ENCODE data around the gene SAMD14. TPM values are rescaled to one million over a fixed set of nuclear protein-coding genes. Genes with fewer than 3 reads are reported as not detected.
A peak's percentile ranks its signal among the peaks of the same experiment; 100 is the strongest.

The SAMD14 gene
- total and polyA plus RNA-seq, 2 of the 4 experiments (the other 2 are of a cell fraction): 1.4 to 6.2 TPM

- Histone ChIP-seq H2AFZ (replicated peaks; ENCODE audit: low read length, poor library complexity) (peak overlapping the region; percentile 73), H4K20me1 (ENCODE audit: insufficient read depth, low read length) (no peaks in the 10 kb centered on the region), H3K14ac (replicated peaks; ENCODE audit: low read depth, low read length) (no peak overlapping the region), H3K4me3 (ENCODE audit: insufficient read depth, low read depth, low read length) (no peak overlapping the region), H2BK20ac (ENCODE audit: low read depth, low read length) (no peak overlapping the region), H4K8ac (ENCODE audit: low read depth in 2 of 2, low read length in 2 of 2) (no peak overlapping the region; a peak in 1 of 4 replicates), H3K27ac (ENCODE audit: insufficient read depth, low read length) (no peak overlapping the region), H3K9me3 (ENCODE audit: control insufficient read depth, insufficient read depth, low read length) (no peaks in the 10 kb centered on the region), H3K36me3 (ENCODE audit: control insufficient read depth, insufficient read depth, low read length) (peaks cover 15% of the 10 kb centered on the region; the same call in 1 of the 2 replicates), H3K4ac (ENCODE audit: low read depth, low read length) (no peak overlapping the region), H2AK5ac (ENCODE audit: low read depth, low read length) (no peak overlapping the region), H3K79me1 (ENCODE audit: low read depth in 1 of 2, low read length in 2 of 2) (no peaks in the 10 kb centered on the region), H3K56ac (ENCODE audit: extremely low read depth, insufficient read depth, low read length) (no peak overlapping the region), H4K5ac (ENCODE audit: low read depth, low read length) (no peak overlapping the region), H3K9me1 (ENCODE audit: insufficient read depth, low read length) (peaks cover 3% of the 10 kb centered on the region; the same call in 1 of the 2 replicates), H2AK9ac (replicated peaks; ENCODE audit: low read depth, low read length, poor library complexity) (peak overlapping the region; percentile 18), H2BK15ac (ENCODE audit: low read depth, low read length) (no peak overlapping the region), H3K27me3 (ENCODE audit: control insufficient read depth, insufficient read depth, low read length) (no peaks in the 10 kb centered on the region), H3K23ac (ENCODE audit: low read depth, low read length) (no peak overlapping the region; the same call in 1 of the 2 replicates), H3K4me1 (ENCODE audit: control insufficient read depth, insufficient read depth, low read length) (no peaks in the 10 kb centered on the region), H4K91ac (ENCODE audit: insufficient read depth, low read depth, low read length) (no peak overlapping the region), H2BK120ac (ENCODE audit: low read depth, low read length) (no peak overlapping the region), H3K9ac (ENCODE audit: low read depth, low read length) (no peak overlapping the region), H2BK5ac (ENCODE audit: low read depth, low read length, poor library complexity, severe bottlenecking) (no peak overlapping the region), H3K4me2 (ENCODE audit: low read depth, low read length) (no peak overlapping the region), H3K18ac (ENCODE audit: low read depth, low read length) (no peak overlapping the region)
- ChIA-PET CTCF (interaction anchor here (1.1 kb wide), 1 partner anchor 10 kb away, joined by 3 read pairs; no protein-coding TSS in a partner anchor), POLR2A (ENCODE audit: unreplicated experiment) (interaction anchor here (0.9 kb wide), 1 partner anchor 9 kb away, joined by 4 read pairs; no protein-coding TSS in a partner anchor)
- TF ChIP-seq RCOR1 (IDR thresholded peaks at IDR 0.05; ENCODE audit: insufficient replicate concordance, low read length) (no peak), RAD21 (IDR thresholded peaks at IDR 0.05; ENCODE audit: low read length) (peak; percentile 41), CHD1 (IDR thresholded peaks at IDR 0.05; ENCODE audit: low read depth, low read length) (no peak), SMC3 (IDR thresholded peaks at IDR 0.05; ENCODE audit: low read depth, low read length) (peak; percentile 33), CTCF (conservative IDR thresholded peaks at IDR 0.05; ENCODE audit: low read depth, low read length) (peak; percentile 47), POLR2A (IDR thresholded peaks at IDR 0.05; ENCODE audit: low read depth, low read length) (no peak), MAZ (IDR thresholded peaks at IDR 0.05; ENCODE audit: borderline replicate concordance, low read depth, low read length) (0 out of 2 replicates have a peak, but pooled peaks have one; percentile 26)
- BruUV-seq (replicated peaks): no TSS peak
- ATAC-seq (ENCODE audit: low read depth): peak; percentile 61
- in situ Hi-C loops (cut with MboI; ENCODE audit: low sequenced_read_pairs): no loop called here
- DNase-seq: peak; percentile 35
- dilution Hi-C loops (cut with HindIII; ENCODE audit: low sequenced_read_pairs, unreplicated experiment): no loop called here
- 12% methylated on average over 16 of the region's 64 CpGs; no CpG with 5 or more reads in 1 of the 2 experiments for WGBS, 2 experiments (ENCODE audit: extremely low coverage in 2 of 2, insufficient read length in 1 of 2)
- intact Hi-C loops (cut with micrococcal nuclease): no loop called here
Observed at GRCh38 chr17:50117202-50118051, 12.5 kb downstream of the SAMD14 start.
